Natural killer cell (primary cell): ENCODE results near the gene MAPKAP1. TPM values are rescaled to one million over a fixed set of nuclear protein-coding genes. Genes with fewer than 3 reads are reported as not detected.

Experiments
- ATAC-seq, 3 donors: fragments of 150-1000 bp in 2 of 3; fragments of 200-7000 bp in 1 of 3; cut with Tn5 transposase; 1 replicate in 1 of 3; 2 replicates in 2 of 3; pipeline ENCODE4 v1.10.0; 2021; ENCODE audit warnings: mild to moderate bottlenecking in 2 of 3, moderate library complexity in 2 of 3
- DNase-seq, 2 donors: peaks; one replicate each; pipeline versions ENCODE4 v3.0.0 to v3.0.0-alpha.2; 2013 to 2021; ENCODE audit warnings: mixed read lengths in 1 of 2
- H3K27ac ChIP-seq: one replicate; pipeline ENCODE4 v1.5.1; 2013; ENCODE audit warnings: mild to moderate bottlenecking, low read length
- H3K27me3 ChIP-seq: one replicate; pipeline ENCODE4 v1.6.1; 2013; ENCODE audit warnings: low read length; ENCODE audit not compliant: control insufficient read depth, insufficient read depth
- H3K36me3 ChIP-seq: one replicate; pipeline ENCODE4 v1.6.1; 2013; ENCODE audit warnings: low read length; ENCODE audit not compliant: control insufficient read depth, insufficient read depth
- H3K4me1 ChIP-seq: one replicate; pipeline ENCODE4 v1.6.1; 2013; ENCODE audit warnings: low read length; ENCODE audit not compliant: control insufficient read depth, insufficient read depth
- H3K4me3 ChIP-seq: one replicate; pipeline ENCODE4 v1.5.1; 2013; ENCODE audit warnings: low read length
- H3K9me3 ChIP-seq: one replicate; pipeline ENCODE4 v1.6.1; 2013; ENCODE audit warnings: low read length; ENCODE audit not compliant: control insufficient read depth, insufficient read depth
- H3K27ac Mint-ChIP-seq, 2 donors: one replicate each; pipeline ENCODE4 v1.8.0; 2022; ENCODE audit warnings: mild to moderate bottlenecking in 2 of 2, mixed read lengths in 2 of 2, moderate library complexity in 1 of 2
- H3K27me3 Mint-ChIP-seq, 2 donors: one replicate each; pipeline ENCODE4 v1.8.0; 2022; ENCODE audit warnings: low read depth in 2 of 2, mixed read lengths in 2 of 2
- H3K36me3 Mint-ChIP-seq: one replicate; pipeline ENCODE4 v1.8.0; 2022; ENCODE audit warnings: mixed read lengths
- H3K4me1 Mint-ChIP-seq, 2 donors: one replicate each; pipeline ENCODE4 v1.8.0; 2022; ENCODE audit warnings: mixed read lengths in 2 of 2
- H3K4me3 Mint-ChIP-seq: one replicate; pipeline ENCODE4 v1.8.0; 2022; ENCODE audit warnings: mild to moderate bottlenecking, moderate library complexity, mixed read lengths
- H3K9me3 Mint-ChIP-seq, 2 donors: one replicate each; pipeline ENCODE4 v1.8.0; 2022; ENCODE audit warnings: mixed read lengths in 2 of 2
- CTCF ChIP-seq: fragments of 200-600 bp; IDR thresholded peaks from one replicate; pipeline ENCODE4 v1.8.0; 2022; ENCODE audit warnings: antibody characterized with exemption
- WGBS: methylation state at CpG from one replicate; pipeline ENCODE4 v1.1.7; 2013; ENCODE audit warnings: missing lambda C conversion rate; ENCODE audit not compliant: insufficient coverage; 5-methylcytosine and 5-hydroxymethylcytosine counted together
- intact Hi-C: fragments of 100-400 bp; cut with micrococcal nuclease; formaldehyde crosslinking; loops from one replicate; pipeline ENCODE4 v1.14.2; 2022
- total RNA-seq, 4 donors: library from RNA; stranded (reverse); fragments of 120-200 nt in 1 of 4; gene quantifications; one replicate each; pipeline versions ENCODE4 v1.2.3 to v1.2.4, GENCODE V29; 2013 to 2022

MAPKAP1 gene
- total RNA-seq, 3 donors from 2014 or later (not counting 1 experiment from before 2014, with no cell fraction given): 51.1 to 73.0 (median 58.8) TPM

GRCh38 chr9:125391704-125392103 is 315.3 kb downstream of the MAPKAP1 start:
- no peaks in the 10 kb centered on the region for H3K9me3 ChIP-seq
- H3K4me3 ChIP-seq: no peak overlapping the region
- ATAC-seq: no peak
- intact Hi-C loops: no loop called here
- no peak overlapping the region for H3K27ac ChIP-seq
- no peak for TF ChIP-seq CTCF
- no peaks in the 10 kb centered on the region for H3K27me3 ChIP-seq
- Mint-ChIP-seq H3K9me3 (no peaks in the 10 kb centered on the region), H3K27me3 (no peaks in the 10 kb centered on the region), H3K4me3 (no peak overlapping the region), H3K36me3 (no peaks in the 10 kb centered on the region), H3K4me1 (peaks cover 0 to 4% of the 10 kb centered on the region in 2 donors), H3K27ac (no peak overlapping the region)
- H3K36me3 ChIP-seq: no peaks in the 10 kb centered on the region
- no peaks in the 10 kb centered on the region for H3K4me1 ChIP-seq
- WGBS: 97% methylated on average over 6 of the region's 6 CpGs
- DNase-seq: no peak

GRCh38 chr9:125388978-125389377 is 318.0 kb downstream of the MAPKAP1 start:
- Mint-ChIP-seq H3K27ac (no peak overlapping the region), H3K9me3 (no peaks in the 10 kb centered on the region), H3K4me3 (no peak overlapping the region), H3K4me1 (peaks cover 0 to 4% of the 10 kb centered on the region in 2 donors), H3K36me3 (no peaks in the 10 kb centered on the region), H3K27me3 (no peaks in the 10 kb centered on the region)
- no peaks in the 10 kb centered on the region for H3K4me1 ChIP-seq
- intact Hi-C loops: no loop called here
- no peak for TF ChIP-seq CTCF
- 74% methylated on average over 6 of the region's 6 CpGs for WGBS
- no peak overlapping the region for H3K27ac ChIP-seq
- DNase-seq (no peak), ATAC-seq (no peak)
- no peak overlapping the region for H3K4me3 ChIP-seq
- H3K9me3 ChIP-seq: no peaks in the 10 kb centered on the region
- H3K27me3 ChIP-seq: no peaks in the 10 kb centered on the region
- no peaks in the 10 kb centered on the region for H3K36me3 ChIP-seq

GRCh38 chr9:125387861-125388524 is 319.0 kb downstream of the MAPKAP1 start:
- Mint-ChIP-seq H3K36me3 (no peaks in the 10 kb centered on the region), H3K27ac (no peak overlapping the region), H3K4me1 (peaks cover 0 to 4% of the 10 kb centered on the region in 2 donors), H3K27me3 (no peaks in the 10 kb centered on the region), H3K4me3 (no peak overlapping the region), H3K9me3 (no peaks in the 10 kb centered on the region)
- Histone ChIP-seq H3K4me1 (no peaks in the 10 kb centered on the region), H3K27ac (no peak overlapping the region), H3K36me3 (no peaks in the 10 kb centered on the region), H3K4me3 (no peak overlapping the region), H3K9me3 (no peaks in the 10 kb centered on the region), H3K27me3 (no peaks in the 10 kb centered on the region)
- 93% methylated on average over 14 of the region's 14 CpGs for WGBS
- ATAC-seq: no peak
- no peak for DNase-seq
- intact Hi-C loops: no loop called here
- no peak for TF ChIP-seq CTCF

Other genes with a start within 250 kb of the MAPKAP1 start
- 10 to 100 TPM; 42.1 to 46.9 (median 44.6) TPM for gene PBX3, start 40.2 kb upstream of the MAPKAP1 start, total RNA-seq